ENCODE results near the gene HES7.

HES7 gene

GRCh38 chr17:8120520-8121406 lies 3.1 kb downstream of the HES7 start:
- Mint-ChIP-seq H3K27ac (ENCODE audit: low read depth) (peak overlapping the region; percentile 100), H3K4me3 (peak overlapping the region; percentile 96), H3K27me3 (peaks cover 73% of the 10 kb centered on the region), H3K9me3 (peaks cover 9% of the 10 kb centered on the region), H3K4me1 (peaks cover 75% of the 10 kb centered on the region), H3K36me3 (ENCODE audit: insufficient read depth) (peaks cover 65% of the 10 kb centered on the region)
- DNase-seq (ENCODE audit: low spot score in 2 of 2) (peak in 1 of 2 donors; percentile 53), ATAC-seq (replicated peaks; ENCODE audit: extremely low read depth, poor library complexity, severe bottlenecking) (peak; percentile 4)

GRCh38 chr17:8119581-8120519 lies 4.1 kb downstream of the HES7 start:
- H3K4me3 Mint-ChIP-seq: peak overlapping the region; percentile 96
- H3K9me3 Mint-ChIP-seq: peaks cover 9% of the 10 kb centered on the region
- peaks cover 73% of the 10 kb centered on the region for H3K27me3 Mint-ChIP-seq
- ATAC-seq (replicated peaks; ENCODE audit: extremely low read depth, poor library complexity, severe bottlenecking) (peak; percentile 77), DNase-seq (ENCODE audit: low spot score in 2 of 2) (peak; percentile 76 to 85)
- H3K27ac Mint-ChIP-seq (ENCODE audit: low read depth): peak overlapping the region; percentile 100
- peaks cover 66% of the 10 kb centered on the region for H3K4me1 Mint-ChIP-seq
- peaks cover 56% of the 10 kb centered on the region for H3K36me3 Mint-ChIP-seq (ENCODE audit: insufficient read depth)

DNA sequence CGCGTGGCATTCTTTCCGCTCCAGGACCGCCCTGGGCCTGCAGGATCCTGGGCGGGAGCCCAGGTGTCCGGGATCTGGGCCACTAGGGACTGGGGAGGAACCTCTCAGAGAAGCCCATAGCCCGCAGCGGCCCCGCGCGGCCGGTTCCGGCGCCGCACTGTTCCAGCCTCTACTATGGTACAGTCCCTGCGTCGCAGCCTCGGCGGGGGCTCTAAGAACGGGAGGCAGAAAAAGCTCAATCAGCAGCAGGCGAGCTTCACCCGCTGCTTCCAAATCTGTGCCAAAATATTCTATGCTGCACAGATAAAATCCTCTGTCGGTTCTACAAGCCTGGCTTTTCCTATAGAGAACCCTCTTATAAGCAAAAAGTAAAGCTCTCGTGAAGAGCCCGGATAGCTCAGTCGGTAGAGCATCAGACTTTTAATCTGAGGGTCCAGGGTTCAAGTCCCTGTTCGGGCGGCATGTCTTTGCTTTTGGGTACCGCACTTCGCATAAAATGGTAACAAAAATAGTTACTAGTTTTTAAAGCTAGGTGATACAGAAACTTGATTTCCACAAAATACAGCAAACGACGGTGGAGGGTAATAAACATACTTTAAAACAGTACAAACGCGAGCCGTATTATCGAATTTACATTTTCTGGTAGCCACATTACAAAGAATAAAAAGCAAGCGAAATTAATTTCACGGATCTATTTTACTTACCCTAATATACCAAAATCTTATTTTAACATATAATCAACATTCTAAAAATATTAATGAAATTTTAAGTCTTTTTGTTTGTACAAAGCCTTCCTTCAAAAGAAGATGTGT lies 4.9 kb downstream of the HES7 start:
- Mint-ChIP-seq H3K27ac (ENCODE audit: low read depth) (peak overlapping the region; percentile 100), H3K27me3 (peaks cover 73% of the 10 kb centered on the region), H3K4me1 (peaks cover 58% of the 10 kb centered on the region), H3K36me3 (ENCODE audit: insufficient read depth) (peaks cover 50% of the 10 kb centered on the region), H3K9me3 (peaks cover 9% of the 10 kb centered on the region), H3K4me3 (peak overlapping the region; percentile 96)
- DNase-seq (ENCODE audit: low spot score in 2 of 2) (peak; percentile 76 to 78), ATAC-seq (replicated peaks; ENCODE audit: extremely low read depth, poor library complexity, severe bottlenecking) (peak; percentile 49)

DNA sequence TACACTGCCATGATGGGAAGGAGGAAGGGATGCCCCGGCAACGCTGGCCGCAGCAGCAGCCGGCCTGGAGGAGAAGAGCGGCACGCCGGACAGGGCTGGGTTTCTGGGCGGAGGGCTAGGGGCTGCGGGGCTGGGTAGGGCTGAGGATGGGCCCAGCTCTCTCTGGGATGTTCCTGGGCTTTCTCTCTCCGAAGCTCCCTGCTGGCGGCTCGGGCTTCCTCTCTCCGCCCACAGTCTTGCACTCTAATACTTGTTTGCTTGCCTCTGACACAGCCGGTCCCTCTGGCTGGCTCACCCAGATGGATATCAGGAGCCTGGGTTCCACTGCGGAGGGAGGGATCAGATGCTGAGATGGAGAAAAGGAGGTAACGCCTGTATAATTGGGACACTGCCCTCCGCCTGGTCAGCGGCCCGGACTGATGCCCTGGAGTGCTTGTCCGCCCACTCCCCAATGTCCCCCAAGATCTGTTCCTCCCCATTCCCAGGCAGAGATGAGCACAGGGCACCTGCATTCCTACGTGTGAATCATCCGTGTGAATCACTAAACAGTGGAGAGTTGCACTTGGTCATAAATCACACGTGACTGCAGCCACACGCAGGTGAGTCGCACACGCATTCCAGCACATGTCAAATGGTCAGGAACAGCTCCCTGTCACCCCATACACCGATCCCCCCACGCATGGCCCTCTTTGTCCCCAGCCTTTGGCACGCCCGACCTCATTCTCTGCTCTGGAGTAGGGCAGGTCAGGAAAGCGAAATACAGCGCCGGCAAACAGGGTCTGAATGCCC lies 5.7 kb downstream of the HES7 start, which contains the start of gene ALOXE3:
ALOXE3 (minus strand) TSS at position 535 of the 789 bp plus-strand sequence; CDS start at position 11, 524 bp downstream.
- Mint-ChIP-seq H3K27me3 (peaks cover 73% of the 10 kb centered on the region), H3K4me3 (peak within 1 kb of the TSS; percentile 96), H3K27ac (ENCODE audit: low read depth) (peak within 1 kb of the TSS; percentile 100), H3K36me3 (ENCODE audit: insufficient read depth) (peaks cover 45% of the 10 kb centered on the region), H3K4me1 (peaks cover 50% of the 10 kb centered on the region), H3K9me3 (peaks cover 9% of the 10 kb centered on the region)
- DNase-seq (ENCODE audit: low spot score in 2 of 2) (no peak), ATAC-seq (replicated peaks; ENCODE audit: extremely low read depth, poor library complexity, severe bottlenecking) (no peak)

- peak overlapping the region; percentile 96 for H3K4me3 Mint-ChIP-seq
- peak overlapping the region; percentile 100 for H3K27ac Mint-ChIP-seq (ENCODE audit: low read depth)
- peaks cover 9% of the 10 kb centered on the region for H3K9me3 Mint-ChIP-seq
- peaks cover 43% of the 10 kb centered on the region for H3K36me3 Mint-ChIP-seq (ENCODE audit: insufficient read depth)
- ATAC-seq (replicated peaks; ENCODE audit: extremely low read depth, poor library complexity, severe bottlenecking): no peak
- peaks cover 43% of the 10 kb centered on the region for H3K4me1 Mint-ChIP-seq
- peaks cover 75% of the 10 kb centered on the region for H3K27me3 Mint-ChIP-seq
- no peak for DNase-seq (ENCODE audit: low spot score in 2 of 2)
Measured at GRCh38 chr17:8117367-8117979, 6.4 kb downstream of the HES7 start.

- no peak for DNase-seq (ENCODE audit: low spot score in 2 of 2)
- Mint-ChIP-seq H3K9me3 (peaks cover 9% of the 10 kb centered on the region), H3K4me1 (peaks cover 40% of the 10 kb centered on the region), H3K27ac (ENCODE audit: low read depth) (no peak overlapping the region), H3K4me3 (no peak overlapping the region), H3K27me3 (peaks cover 82% of the 10 kb centered on the region), H3K36me3 (ENCODE audit: insufficient read depth) (peaks cover 39% of the 10 kb centered on the region)
- ATAC-seq (replicated peaks; ENCODE audit: extremely low read depth, poor library complexity, severe bottlenecking): no peak
Measured at GRCh38 chr17:8116776-8117175, 7.1 kb downstream of the HES7 start.

DNA sequence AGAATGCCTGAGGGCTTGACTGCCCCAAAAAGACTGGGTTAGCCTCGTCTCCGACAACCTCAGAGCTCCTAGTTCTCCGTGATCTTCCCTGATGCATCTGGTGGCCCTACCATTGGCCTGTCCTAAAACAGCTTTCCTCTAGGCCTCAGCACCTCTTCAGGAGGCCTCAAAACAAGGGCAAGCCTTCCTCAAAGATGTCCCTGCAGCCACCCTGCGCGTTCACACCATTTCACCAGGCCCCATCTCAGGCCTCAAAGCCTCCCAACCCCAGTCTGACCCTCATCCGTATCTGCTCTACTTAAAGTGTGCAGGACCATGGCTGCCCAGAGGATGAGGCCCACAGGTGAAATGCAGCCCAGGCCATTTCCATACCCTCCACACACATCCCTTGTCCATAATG lies 13.0 kb downstream of the HES7 start:
- Mint-ChIP-seq H3K27ac (ENCODE audit: low read depth) (no peak overlapping the region), H3K4me3 (no peak overlapping the region), H3K9me3 (no peaks in the 10 kb centered on the region), H3K4me1 (peaks cover 6% of the 10 kb centered on the region), H3K27me3 (peaks cover 52% of the 10 kb centered on the region), H3K36me3 (ENCODE audit: insufficient read depth) (no peaks in the 10 kb centered on the region)
- DNase-seq (ENCODE audit: low spot score in 2 of 2) (no peak), ATAC-seq (replicated peaks; ENCODE audit: extremely low read depth, poor library complexity, severe bottlenecking) (no peak)

- Mint-ChIP-seq H3K27me3 (peaks cover 47% of the 10 kb centered on the region), H3K4me3 (peak overlapping the region; percentile 21), H3K36me3 (ENCODE audit: insufficient read depth) (no peaks in the 10 kb centered on the region), H3K27ac (ENCODE audit: low read depth) (no peak overlapping the region), H3K4me1 (peaks cover 6% of the 10 kb centered on the region), H3K9me3 (no peaks in the 10 kb centered on the region)
- peak; percentile 18 for ATAC-seq (replicated peaks; ENCODE audit: extremely low read depth, poor library complexity, severe bottlenecking)
- DNase-seq (ENCODE audit: low spot score in 2 of 2): no peak
Measured at GRCh38 chr17:8110456-8110804, 13.5 kb downstream of the HES7 start.

GRCh38 chr17:8109661-8110455 lies 14.0 kb downstream of the HES7 start:
- Mint-ChIP-seq H3K9me3 (no peaks in the 10 kb centered on the region), H3K4me1 (peaks cover 6% of the 10 kb centered on the region), H3K36me3 (ENCODE audit: insufficient read depth) (no peaks in the 10 kb centered on the region), H3K27ac (ENCODE audit: low read depth) (no peak overlapping the region), H3K27me3 (peaks cover 41% of the 10 kb centered on the region), H3K4me3 (peak overlapping the region; percentile 21)
- ATAC-seq (replicated peaks; ENCODE audit: extremely low read depth, poor library complexity, severe bottlenecking) (peak; percentile 91), DNase-seq (ENCODE audit: low spot score in 2 of 2) (peak; percentile 61 to 71)

DNA sequence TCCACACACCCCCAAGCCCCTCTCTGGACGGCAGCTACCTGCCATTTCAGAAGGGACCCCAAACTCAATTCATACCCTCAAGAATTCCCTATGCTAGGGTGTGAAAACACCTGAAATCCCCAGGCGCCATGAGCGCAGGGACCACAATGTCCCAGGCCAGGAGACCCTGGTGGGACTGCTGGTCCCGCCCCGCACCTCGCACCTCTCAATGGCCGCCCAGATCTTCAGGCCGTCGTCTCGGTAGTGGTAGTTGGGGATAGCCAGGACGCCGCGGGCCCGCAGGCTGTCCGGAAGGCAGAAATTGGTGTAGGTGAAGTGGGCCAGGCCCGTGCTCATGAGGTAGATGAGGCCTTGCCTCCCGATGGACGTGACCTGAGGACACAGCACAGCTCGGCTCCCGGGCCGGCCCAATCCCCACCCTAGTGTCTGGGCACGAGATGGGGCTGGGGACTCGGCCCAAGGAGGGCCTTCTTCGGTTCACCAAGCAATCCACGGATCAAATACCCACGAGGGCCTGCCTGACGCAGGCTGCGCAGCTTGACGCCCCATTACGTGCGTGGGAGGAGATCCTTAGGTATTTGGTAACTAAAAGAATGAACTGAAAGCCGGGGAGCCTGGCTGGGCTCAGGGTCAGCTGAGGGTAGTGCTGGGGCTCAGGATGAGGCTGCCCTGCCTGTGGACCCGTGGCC lies 14.8 kb downstream of the HES7 start:
- Mint-ChIP-seq H3K27ac (ENCODE audit: low read depth) (no peak overlapping the region), H3K9me3 (no peaks in the 10 kb centered on the region), H3K36me3 (ENCODE audit: insufficient read depth) (no peaks in the 10 kb centered on the region), H3K4me3 (peak overlapping the region; percentile 21), H3K4me1 (peaks cover 6% of the 10 kb centered on the region), H3K27me3 (peaks cover 34% of the 10 kb centered on the region)
- no peak for DNase-seq (ENCODE audit: low spot score in 2 of 2)
- no peak for ATAC-seq (replicated peaks; ENCODE audit: extremely low read depth, poor library complexity, severe bottlenecking)
